ENCODE data around the gene SSBP3.
"Not testable (repeated sequence)": the region's sequence is repeated elsewhere in the genome, so short reads cannot be mapped to it uniquely, and the experiment has no call there.

SSBP3 gene

GRCh38 chr1:54221113-54221834 lies 184.9 kb downstream of the SSBP3 start:
- H3K4me3 ChIP-seq (ENCODE audit: low read depth, low read length) = no peak overlapping the region
- DNase-seq (ENCODE audit: low read depth) = no peak
- no peak for TF ChIP-seq CTCF (conservative IDR thresholded peaks at IDR 0.05; ENCODE audit: low read depth, low read length)

DNA sequence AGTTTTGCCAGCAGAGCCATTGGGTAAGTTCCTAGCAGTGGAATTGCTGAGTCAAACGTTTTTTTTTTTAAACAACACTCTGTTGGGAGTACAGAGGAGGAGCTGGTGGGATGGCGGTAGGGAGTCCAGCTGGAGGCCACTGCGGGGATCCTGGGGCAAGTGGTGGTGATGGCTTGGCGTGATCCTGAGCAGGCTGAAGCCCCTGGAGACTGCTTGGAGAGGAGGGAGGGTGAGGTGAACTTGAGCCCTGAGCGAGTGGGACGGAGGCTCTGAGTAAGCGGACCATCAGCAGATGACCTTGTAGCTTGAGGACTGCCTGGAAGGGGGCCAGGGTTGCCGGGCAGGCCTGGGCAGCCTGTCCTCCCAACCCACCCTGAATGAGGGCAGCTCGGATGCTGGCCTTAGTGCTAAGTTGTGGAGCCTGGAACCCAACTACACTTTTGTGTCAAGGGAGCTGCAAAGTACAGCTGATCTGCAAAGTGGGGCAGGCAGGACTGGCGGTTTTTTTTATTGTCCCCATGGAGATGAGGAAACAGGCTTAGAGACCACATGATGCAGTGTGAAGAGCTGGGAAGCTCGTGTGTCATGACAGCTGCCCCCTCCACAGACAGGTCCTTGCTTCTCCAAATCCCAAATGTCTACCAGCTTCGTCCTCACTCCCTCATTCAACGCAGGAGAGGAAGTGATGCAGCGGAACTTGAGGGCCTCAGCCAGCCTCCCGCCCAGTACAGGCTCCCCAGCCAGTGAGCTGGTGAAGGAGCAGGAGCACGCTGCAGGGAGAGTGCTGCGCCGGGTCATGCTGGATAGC lies 186.0 kb downstream of the SSBP3 start:
- peak; percentile 75 for DNase-seq (ENCODE audit: low read depth)
- no peak overlapping the region for H3K4me3 ChIP-seq (ENCODE audit: low read depth, low read length)
- no peak for TF ChIP-seq CTCF (conservative IDR thresholded peaks at IDR 0.05; ENCODE audit: low read depth, low read length)

DNA sequence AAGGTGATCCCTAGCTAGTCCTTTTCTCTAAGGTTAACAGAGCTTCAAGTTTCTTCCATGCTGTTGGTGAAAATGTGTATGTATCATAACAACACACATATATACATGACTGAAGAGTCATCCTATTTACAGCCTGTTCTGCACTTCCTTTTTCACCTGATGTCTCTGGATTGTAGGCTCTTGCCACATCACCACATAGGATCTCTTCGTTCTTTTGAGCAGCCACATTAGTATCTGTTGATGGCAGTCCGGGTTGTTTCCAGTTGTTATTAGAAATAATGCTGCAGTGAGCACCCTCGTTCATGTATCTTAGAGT lies 186.5 kb downstream of the SSBP3 start:
- no peak overlapping the region for H3K4me3 ChIP-seq (ENCODE audit: low read depth, low read length)
- no peak for TF ChIP-seq CTCF (conservative IDR thresholded peaks at IDR 0.05; ENCODE audit: low read depth, low read length)
- no peak for DNase-seq (ENCODE audit: low read depth)

- H3K4me3 ChIP-seq (ENCODE audit: low read depth, low read length) = no peak overlapping the region
- DNase-seq (ENCODE audit: low read depth) = peak; percentile 39
- TF ChIP-seq CTCF (conservative IDR thresholded peaks at IDR 0.05; ENCODE audit: low read depth, low read length) = peak; percentile 34
These were observed 187.1 kb downstream of the SSBP3 start for GRCh38 chr1:54218883-54219687.

GRCh38 chr1:54215523-54215922 lies 190.7 kb downstream of the SSBP3 start:
- H3K4me3 ChIP-seq (ENCODE audit: low read depth, low read length) = no peak overlapping the region
- no peak for TF ChIP-seq CTCF (conservative IDR thresholded peaks at IDR 0.05; ENCODE audit: low read depth, low read length)
- no peak for DNase-seq (ENCODE audit: low read depth)

GRCh38 chr1:54212872-54213271 lies 193.3 kb downstream of the SSBP3 start:
- no peak for DNase-seq (ENCODE audit: low read depth)
- no peak overlapping the region for H3K4me3 ChIP-seq (ENCODE audit: low read depth, low read length)
- TF ChIP-seq CTCF (conservative IDR thresholded peaks at IDR 0.05; ENCODE audit: low read depth, low read length) = no peak

- DNase-seq (ENCODE audit: low read depth) = peak; percentile 8
- not testable (repeated sequence) for H3K4me3 ChIP-seq (ENCODE audit: low read depth, low read length)
These were observed 198.3 kb downstream of the SSBP3 start for GRCh38 chr1:54207896-54208295.
